Sigmoid colon (tissue), 7 donors: Measurements from ENCODE around the gene TRIP13. TPM values are rescaled to one million over a fixed set of nuclear protein-coding genes. Genes with fewer than 3 reads are reported as not detected.
"Not testable (repeated sequence)": the region's sequence is repeated elsewhere in the genome, so short reads cannot be mapped to it uniquely, and the experiment has no call there.

Source experiments
- DNase-seq: peaks from one replicate; pipeline ENCODE4 v3.0.0-alpha.2; 2019
- H3K27ac ChIP-seq, 4 donors: fragments of 200-600 bp; sonication (generic); one replicate each; pipeline ENCODE4 v1.5.1; 2016 to 2019; ENCODE audit warnings: mild to moderate bottlenecking in 1 of 4
- H3K27me3 ChIP-seq, 3 donors: fragments of 200-600 bp; sonication (generic); one replicate each; pipeline ENCODE4 v1.5.1; 2019; ENCODE audit warnings: mild to moderate bottlenecking in 1 of 3
- H3K36me3 ChIP-seq, 4 donors: fragments of 200-600 bp; sonication (generic); one replicate each; pipeline ENCODE4 v1.5.1; 2016 to 2019
- H3K4me1 ChIP-seq, 4 donors: fragments of 200-600 bp; sonication (generic); one replicate each; pipeline ENCODE4 v1.5.1; 2017 to 2019
- H3K4me3 ChIP-seq, 4 donors: fragments of 200-600 bp; sonication (generic); one replicate each; pipeline ENCODE4 v1.5.1; 2017 to 2019; ENCODE audit warnings: mild to moderate bottlenecking in 2 of 4, moderate library complexity in 1 of 4
- H3K9me3 ChIP-seq, 4 donors: fragments of 200-600 bp in 3 of 4; sonication (generic) in 3 of 4; one replicate each; pipeline versions ENCODE4 v1.5.1 to v1.6.1; 2013 to 2019
- EP300 ChIP-seq, 4 donors: sonication (generic); formaldehyde crosslinking; IDR thresholded peaks; one replicate each; pipeline ENCODE4 v1.6.1; 2017; ENCODE audit warnings: antibody characterized with exemption in 4 of 4
- POLR2A ChIP-seq, 2 donors: fragments of 450-650 bp; IDR thresholded peaks; one replicate each; pipeline ENCODE4 v1.6.1; 2016; ENCODE audit warnings: antibody characterized with exemption in 2 of 2, mild to moderate bottlenecking in 2 of 2, moderate library complexity in 2 of 2
- POLR2AphosphoS5 ChIP-seq, 4 donors: sonication (generic); formaldehyde crosslinking; IDR thresholded peaks; one replicate each; pipeline ENCODE4 v1.6.1; 2017; ENCODE audit warnings: antibody characterized with exemption in 4 of 4
- WGBS, 2 donors: extraction: QIAGEN DNeasy Blood & Tissue Kit; methylation state at CpG; one replicate each; pipeline ENCODE4 v1.1.7; 2013; 5-methylcytosine and 5-hydroxymethylcytosine counted together
- intact Hi-C: fragments of 100-400 bp; cut with DNase I; formaldehyde crosslinking; loops from one replicate; pipeline ENCODE4 v1.15.1; 2023
- polyA plus RNA-seq, 3 donors: library from polyadenylated mRNA; stranded (reverse); fragments of 200-250 nt; gene quantifications; one replicate each; pipeline ENCODE4 v1.2.3, GENCODE V29; 2013
- total RNA-seq, 4 donors: library from RNA; depleted of rRNA; stranded (reverse); fragments of >200 nt; gene quantifications; one replicate each; pipeline ENCODE4 v1.1.0, GENCODE V29; 2016
- TF ChIP-seq, protein P1 (sequence below), 4 experiments: fragments of 450-650 bp in 3 of 4; fragments of 200-600 bp in 1 of 4; IDR thresholded peaks; one replicate each; pipeline ENCODE4 v1.5.1; 2016 to 2019; ENCODE audit warnings: antibody characterized with exemption in 4 of 4, mild to moderate bottlenecking in 3 of 4, moderate library complexity in 2 of 4
- donor health status: healthy with polysubstance abuse.
- donor health status: Bipolar disorder and iron deficiency.
- donor health status: healthy.

Gene TRIP13
- total and polyA plus RNA-seq, 7 donors: 0.16 to 7.7 (median 1.0) TPM; not detected in 1

DNA sequence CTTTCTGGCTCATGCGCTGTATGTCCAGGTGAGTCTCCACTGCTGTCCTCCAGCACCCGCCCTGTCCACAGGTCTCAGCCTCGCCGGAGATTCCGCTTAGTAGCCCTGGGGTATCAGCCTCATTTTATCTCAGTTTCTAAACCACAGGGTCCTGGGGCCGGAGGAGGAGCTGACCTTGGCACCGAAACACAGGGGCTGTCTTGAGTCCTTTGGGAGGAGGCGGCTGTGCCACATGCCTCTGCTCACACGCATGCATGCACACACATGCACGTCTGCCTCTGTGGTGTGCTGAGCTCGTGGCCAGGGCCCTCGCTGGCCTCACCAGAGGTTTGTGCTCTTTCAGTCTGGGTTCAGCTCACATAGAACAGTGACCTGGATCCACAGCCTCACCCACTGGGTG, 23.3 kb downstream of the TRIP13 start:
- no peak overlapping the region for H3K27ac ChIP-seq
- WGBS, 2 donors: 97 to 98% methylated on average over 12 of the region's 12 CpGs
- no peaks in the 10 kb centered on the region for H3K4me1 ChIP-seq
- DNase-seq: no peak
- H3K36me3 ChIP-seq: no peaks in the 10 kb centered on the region
- no peaks in the 10 kb centered on the region for H3K9me3 ChIP-seq
- TF ChIP-seq POLR2A (IDR thresholded peaks at IDR 0.05): no peak
- no peak for TF ChIP-seq EP300 (IDR thresholded peaks at IDR 0.05)
- no peak for TF ChIP-seq POLR2AphosphoS5 (IDR thresholded peaks at IDR 0.05)
- TF ChIP-seq, protein P1, sequence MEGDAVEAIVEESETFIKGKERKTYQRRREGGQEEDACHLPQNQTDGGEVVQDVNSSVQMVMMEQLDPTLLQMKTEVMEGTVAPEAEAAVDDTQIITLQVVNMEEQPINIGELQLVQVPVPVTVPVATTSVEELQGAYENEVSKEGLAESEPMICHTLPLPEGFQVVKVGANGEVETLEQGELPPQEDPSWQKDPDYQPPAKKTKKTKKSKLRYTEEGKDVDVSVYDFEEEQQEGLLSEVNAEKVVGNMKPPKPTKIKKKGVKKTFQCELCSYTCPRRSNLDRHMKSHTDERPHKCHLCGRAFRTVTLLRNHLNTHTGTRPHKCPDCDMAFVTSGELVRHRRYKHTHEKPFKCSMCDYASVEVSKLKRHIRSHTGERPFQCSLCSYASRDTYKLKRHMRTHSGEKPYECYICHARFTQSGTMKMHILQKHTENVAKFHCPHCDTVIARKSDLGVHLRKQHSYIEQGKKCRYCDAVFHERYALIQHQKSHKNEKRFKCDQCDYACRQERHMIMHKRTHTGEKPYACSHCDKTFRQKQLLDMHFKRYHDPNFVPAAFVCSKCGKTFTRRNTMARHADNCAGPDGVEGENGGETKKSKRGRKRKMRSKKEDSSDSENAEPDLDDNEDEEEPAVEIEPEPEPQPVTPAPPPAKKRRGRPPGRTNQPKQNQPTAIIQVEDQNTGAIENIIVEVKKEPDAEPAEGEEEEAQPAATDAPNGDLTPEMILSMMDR (IDR thresholded peaks at IDR 0.05): no peak
- H3K4me3 ChIP-seq: no peak overlapping the region
- no peaks in the 10 kb centered on the region for H3K27me3 ChIP-seq
- intact Hi-C loops: no loop called here

DNA sequence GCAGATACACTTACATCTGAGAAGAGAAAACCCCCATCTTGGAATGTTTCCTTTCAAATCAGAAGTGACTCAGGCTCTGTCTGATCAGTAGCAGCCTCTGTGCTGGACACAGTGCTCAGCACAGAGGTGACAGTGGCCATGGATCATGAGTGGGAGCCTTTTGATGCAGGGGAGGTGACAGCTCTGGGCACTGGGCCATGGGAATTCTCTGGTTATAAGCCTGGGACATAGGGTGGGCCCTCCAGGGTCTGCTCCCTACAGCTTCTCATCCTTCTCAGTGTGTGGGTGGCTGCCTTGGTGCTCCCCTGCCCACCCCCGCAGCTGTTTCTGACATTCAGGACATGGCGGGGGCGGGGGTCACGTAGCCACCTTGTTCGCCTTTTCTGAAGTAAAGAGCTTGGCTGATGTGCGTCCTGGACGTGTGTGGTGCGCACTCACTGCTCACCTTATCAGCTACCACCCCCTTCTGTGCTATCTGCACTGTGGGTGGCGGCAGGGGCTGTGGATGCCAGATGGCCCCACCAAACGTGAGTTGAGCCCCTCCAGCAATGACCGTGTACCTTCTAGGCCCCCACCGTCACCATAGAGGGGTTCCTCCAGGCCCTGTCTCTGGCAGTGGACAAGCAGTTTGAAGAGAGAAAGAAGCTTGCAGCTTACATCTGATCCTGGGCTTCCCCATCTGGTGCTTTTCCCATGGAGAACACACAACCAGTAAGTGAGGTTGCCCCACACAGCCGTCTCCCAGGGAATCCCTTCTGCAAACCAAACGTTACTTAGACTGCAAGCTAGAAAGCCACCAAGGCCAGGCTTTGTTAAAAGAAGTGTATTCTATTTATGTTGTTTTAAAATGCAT, 24.0 kb downstream of the TRIP13 start:
- TF ChIP-seq, protein P1 (IDR thresholded peaks at IDR 0.05): no peak
- TF ChIP-seq POLR2A (IDR thresholded peaks at IDR 0.05) (no peak), POLR2AphosphoS5 (IDR thresholded peaks at IDR 0.05) (no peak), EP300 (IDR thresholded peaks at IDR 0.05) (no peak)
- Histone ChIP-seq H3K27ac (no peak overlapping the region), H3K9me3 (no peaks in the 10 kb centered on the region), H3K27me3 (no peaks in the 10 kb centered on the region), H3K4me3 (no peak overlapping the region), H3K36me3 (no peaks in the 10 kb centered on the region), H3K4me1 (no peaks in the 10 kb centered on the region)
- WGBS, 2 donors: 90 to 93% methylated on average over 14 of the region's 14 CpGs
- intact Hi-C loops: no loop called here
- DNase-seq: no peak

DNA sequence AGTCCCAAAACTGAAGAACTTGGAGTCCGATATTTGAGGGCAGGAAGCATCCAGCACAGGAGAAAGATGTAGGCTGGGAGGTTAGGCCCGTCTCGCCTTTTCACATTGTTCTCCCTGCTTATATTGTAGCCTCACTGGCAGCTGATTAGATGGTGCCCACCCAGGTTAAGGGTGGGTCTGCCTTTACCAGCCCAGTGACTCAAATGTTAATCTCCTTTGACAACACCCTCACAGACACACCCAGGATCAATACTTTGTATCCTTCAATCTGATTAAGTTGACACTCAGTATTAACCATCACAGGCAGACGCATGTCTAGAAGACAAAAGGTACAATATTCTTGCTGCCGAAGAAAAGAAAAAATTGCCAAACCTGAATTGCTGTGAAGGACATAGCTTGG, 26.0 kb downstream of the TRIP13 start:
- H3K36me3 ChIP-seq, H3K4me1 ChIP-seq, DNase-seq, H3K27me3 ChIP-seq, H3K9me3 ChIP-seq, intact Hi-C loops, H3K4me3 ChIP-seq, H3K27ac ChIP-seq: not testable (repeated sequence)
- WGBS, 2 donors: 98% methylated on average over 5 of the region's 5 CpGs

DNA sequence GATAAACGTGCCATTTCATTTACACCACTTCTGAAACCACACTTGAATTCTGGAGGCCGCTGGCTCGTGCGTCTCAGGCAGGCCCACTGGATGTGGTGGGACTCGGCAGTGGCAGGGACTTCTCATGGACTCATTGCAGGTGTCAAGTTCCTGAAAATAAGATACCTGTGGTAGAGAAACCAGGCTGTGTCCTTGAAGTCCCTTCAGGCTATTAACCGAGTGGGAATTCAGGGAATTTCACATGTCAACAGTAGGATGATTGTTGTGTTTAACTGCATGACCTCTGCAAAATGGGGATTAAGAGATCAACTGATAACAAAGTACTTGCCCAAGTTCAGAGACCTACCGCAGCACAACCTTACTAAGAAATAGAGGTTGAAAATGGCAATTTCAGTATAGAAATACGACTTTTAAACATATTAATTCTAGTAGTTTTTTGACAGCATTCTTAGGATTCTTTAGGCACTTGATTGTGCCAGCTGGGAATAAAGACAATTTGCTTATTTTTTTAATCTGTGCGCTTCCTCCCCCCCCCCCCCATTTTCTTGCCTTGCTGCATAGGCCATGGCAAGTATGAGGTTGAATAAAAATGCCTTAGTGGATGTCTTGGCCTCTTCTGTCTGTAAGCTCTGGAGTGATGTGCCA, 26.8 kb downstream of the TRIP13 start:
- intact Hi-C loops: no loop called here
- 90 to 91% methylated on average over 9 of the region's 9 CpGs for WGBS, 2 donors
- no peak overlapping the region for H3K4me3 ChIP-seq
- no peak for DNase-seq
- H3K27ac ChIP-seq: no peak overlapping the region
- no peak for TF ChIP-seq POLR2A (IDR thresholded peaks at IDR 0.05)
- no peak for TF ChIP-seq EP300 (IDR thresholded peaks at IDR 0.05)
- TF ChIP-seq, protein P1 (IDR thresholded peaks at IDR 0.05): no peak
- no peak for TF ChIP-seq POLR2AphosphoS5 (IDR thresholded peaks at IDR 0.05)
- no peaks in the 10 kb centered on the region for H3K27me3 ChIP-seq
- H3K4me1 ChIP-seq: no peaks in the 10 kb centered on the region
- no peaks in the 10 kb centered on the region for H3K9me3 ChIP-seq
- H3K36me3 ChIP-seq: no peaks in the 10 kb centered on the region

DNA sequence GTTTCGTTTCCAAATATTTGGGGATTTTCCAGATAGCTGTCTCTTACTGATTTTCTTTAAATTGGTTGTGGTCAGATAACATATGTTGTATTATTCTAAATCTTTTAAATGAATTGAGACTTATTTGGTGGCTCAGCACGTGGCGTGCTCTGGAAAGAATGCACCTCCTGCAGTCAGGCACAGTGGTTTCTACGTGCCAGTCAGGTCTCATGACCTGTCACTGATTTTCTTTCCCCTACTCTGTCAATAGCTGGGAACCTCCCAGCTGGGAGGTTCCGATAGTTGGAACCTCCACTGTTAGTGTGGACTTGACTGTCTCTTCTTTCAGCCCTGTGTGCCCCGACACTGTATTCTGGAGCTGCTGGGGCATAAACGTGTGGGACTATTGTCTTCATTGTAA, 27.6 kb downstream of the TRIP13 start:
- no peaks in the 10 kb centered on the region for H3K36me3 ChIP-seq
- peaks cover 0 to 5% (median 4%) of the 10 kb centered on the region in 3 donors for H3K27me3 ChIP-seq
- no peak overlapping the region for H3K4me3 ChIP-seq
- no peaks in the 10 kb centered on the region for H3K4me1 ChIP-seq
- TF ChIP-seq POLR2AphosphoS5 (IDR thresholded peaks at IDR 0.05) (no peak), EP300 (IDR thresholded peaks at IDR 0.05) (no peak), POLR2A (IDR thresholded peaks at IDR 0.05) (no peak)
- H3K27ac ChIP-seq: no peak overlapping the region
- no peaks in the 10 kb centered on the region for H3K9me3 ChIP-seq
- DNase-seq: no peak
- intact Hi-C loops: loop anchor here (10.0 kb wide), 1 partner anchor 724 kb away; no protein-coding TSS in a partner anchor
- 91 to 93% methylated on average over 7 of the region's 7 CpGs for WGBS, 2 donors
